AG08395 (cell line): Measurements from ENCODE around the gene SCAF1.

Experiments used
- DNase-seq: peaks from one replicate; pipeline ENCODE4 v3.0.0; 2012; ENCODE audit warnings: mixed read lengths, low spot score

Gene SCAF1

GRCh38 chr19:49666120-49666444 lies 24.1 kb downstream of the SCAF1 start:
- DNase-seq: no peak

GRCh38 chr19:49667473-49667872 lies 25.5 kb downstream of the SCAF1 start:
- no peak for DNase-seq

GRCh38 chr19:49669516-49669915 lies 27.5 kb downstream of the SCAF1 start:
- no peak for DNase-seq

- DNase-seq: peak; percentile 79
These were observed 30.3 kb downstream of the SCAF1 start for GRCh38 chr19:49672131-49672919.

- peak; percentile 98 for DNase-seq
These were observed 34.3 kb downstream of the SCAF1 start for GRCh38 chr19:49676136-49676783.

GRCh38 chr19:49676784-49677230 lies 34.8 kb downstream of the SCAF1 start:
- DNase-seq: peak; percentile 99

- no peak for DNase-seq
These were observed 35.4 kb downstream of the SCAF1 start, which contains the start of gene PRMT1 for GRCh38 chr19:49677231-49677900. Gene PRMT1 (plus strand): TSS chr19:49677271. CDS start chr19:49677281, 10 bp downstream.

- DNase-seq: peak; percentile 50
These were observed 36.1 kb downstream of the SCAF1 start for GRCh38 chr19:49677901-49678674.

- no peak for DNase-seq
These were observed 37.2 kb downstream of the SCAF1 start for GRCh38 chr19:49678985-49679770.

- DNase-seq: no peak
These were observed 37.9 kb downstream of the SCAF1 start for GRCh38 chr19:49679771-49680413.

- DNase-seq: peak; percentile 96
These were observed 38.7 kb downstream of the SCAF1 start for GRCh38 chr19:49680421-49681351.

- DNase-seq: no peak
These were observed 39.8 kb downstream of the SCAF1 start for GRCh38 chr19:49681830-49682229.

GRCh38 chr19:49682274-49682673 lies 40.3 kb downstream of the SCAF1 start:
- DNase-seq: no peak

GRCh38 chr19:49683814-49684250 lies 41.8 kb downstream of the SCAF1 start:
- no peak for DNase-seq

GRCh38 chr19:49684251-49684982 lies 42.4 kb downstream of the SCAF1 start:
- DNase-seq: no peak

- DNase-seq: no peak
These were observed 43.1 kb downstream of the SCAF1 start for GRCh38 chr19:49684983-49685553.

- DNase-seq: no peak
These were observed 43.9 kb downstream of the SCAF1 start for GRCh38 chr19:49685845-49686332.

- no peak for DNase-seq
These were observed 44.6 kb downstream of the SCAF1 start for GRCh38 chr19:49686503-49687088.
